ENCODE measurements around the gene RAPGEF4.

The RAPGEF4 gene

DNA sequence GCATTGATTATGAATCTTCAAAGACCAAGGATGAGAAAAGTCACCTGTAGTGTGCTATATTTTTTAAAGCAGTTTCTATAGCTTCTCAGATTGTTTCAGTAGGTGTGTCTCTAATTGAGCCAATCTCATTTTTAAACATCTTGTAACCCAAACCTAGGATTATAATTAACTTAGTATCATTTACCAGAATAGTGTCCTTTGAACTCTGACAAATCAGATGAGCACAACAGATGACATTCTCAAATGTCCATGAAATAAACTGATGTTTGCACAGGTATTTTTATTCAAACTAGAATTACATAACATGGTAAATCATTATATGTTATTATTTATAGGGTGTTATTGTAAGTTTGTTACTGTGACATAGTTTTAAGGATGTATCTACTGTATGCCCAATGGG is 213.9 kb downstream of the RAPGEF4 start:
- H3K4me3 Mint-ChIP-seq, result no peak overlapping the region
- no peaks in the 10 kb centered on the region for H3K4me1 Mint-ChIP-seq
- H3K27ac Mint-ChIP-seq, result no peak overlapping the region
- no peaks in the 10 kb centered on the region for H3K36me3 Mint-ChIP-seq
- no peak for ATAC-seq
- H3K9me3 Mint-ChIP-seq, result no peaks in the 10 kb centered on the region
- peaks cover 15% of the 10 kb centered on the region for H3K27me3 Mint-ChIP-seq

DNA sequence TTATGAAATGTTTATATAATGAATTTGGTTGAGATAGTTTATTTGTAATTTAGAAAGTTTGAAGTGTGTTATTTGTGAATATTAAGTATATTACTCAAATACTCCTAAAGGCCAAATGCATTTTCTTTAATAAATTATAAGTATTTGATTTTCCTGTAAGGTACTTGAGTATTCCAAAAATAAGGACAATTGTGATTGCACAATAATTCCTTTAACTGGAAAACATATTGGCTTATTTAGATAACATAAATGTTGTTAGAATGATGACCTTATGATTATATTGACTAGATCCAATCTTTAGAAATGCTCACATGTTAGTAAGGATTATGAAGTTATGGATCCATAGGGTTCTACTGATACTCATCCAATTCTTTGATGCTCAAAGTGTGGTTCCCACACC is 214.9 kb downstream of the RAPGEF4 start:
- Mint-ChIP-seq H3K36me3 (no peaks in the 10 kb centered on the region), H3K4me1 (no peaks in the 10 kb centered on the region), H3K4me3 (no peak overlapping the region)

DNA sequence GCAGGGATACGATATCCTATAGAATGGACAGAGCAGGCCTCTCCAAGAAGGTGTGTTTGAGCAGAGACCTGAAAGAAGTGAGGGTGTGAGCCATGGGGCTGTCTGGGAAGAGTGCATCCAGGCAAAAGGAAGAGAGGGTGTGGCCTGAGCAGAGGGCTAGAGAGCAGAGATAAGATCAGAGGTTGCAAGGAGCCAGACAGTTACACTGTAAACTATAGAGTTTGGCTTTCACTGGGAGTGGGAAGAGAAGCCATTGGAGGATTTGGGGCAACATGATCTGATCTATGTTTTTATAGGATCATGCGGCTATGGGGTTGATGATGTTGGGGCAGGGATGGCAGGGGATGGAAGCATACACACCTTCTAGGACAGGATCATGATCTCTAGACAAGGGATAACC is 215.9 kb downstream of the RAPGEF4 start:
- Mint-ChIP-seq H3K27ac (no peak overlapping the region), H3K9me3 (no peaks in the 10 kb centered on the region), H3K36me3 (no peaks in the 10 kb centered on the region), H3K4me3 (no peak overlapping the region), H3K4me1 (no peaks in the 10 kb centered on the region), H3K27me3 (peaks cover 31% of the 10 kb centered on the region)
- peak; percentile 50 for ATAC-seq

More for the DNA sequence above, 214.9 kb downstream of the RAPGEF4 start:
- no peaks in the 10 kb centered on the region for H3K9me3 Mint-ChIP-seq
- no peak overlapping the region for H3K27ac Mint-ChIP-seq
- no peak for ATAC-seq
- H3K27me3 Mint-ChIP-seq, result peaks cover 21% of the 10 kb centered on the region

- Mint-ChIP-seq H3K27ac (no peak overlapping the region), H3K4me3 (no peak overlapping the region), H3K4me1 (no peaks in the 10 kb centered on the region), H3K9me3 (no peaks in the 10 kb centered on the region), H3K36me3 (no peaks in the 10 kb centered on the region), H3K27me3 (peaks cover 32% of the 10 kb centered on the region)
- ATAC-seq, result no peak
Observed at GRCh38 chr2:172953411-172953810, 217.8 kb downstream of the RAPGEF4 start.

DNA sequence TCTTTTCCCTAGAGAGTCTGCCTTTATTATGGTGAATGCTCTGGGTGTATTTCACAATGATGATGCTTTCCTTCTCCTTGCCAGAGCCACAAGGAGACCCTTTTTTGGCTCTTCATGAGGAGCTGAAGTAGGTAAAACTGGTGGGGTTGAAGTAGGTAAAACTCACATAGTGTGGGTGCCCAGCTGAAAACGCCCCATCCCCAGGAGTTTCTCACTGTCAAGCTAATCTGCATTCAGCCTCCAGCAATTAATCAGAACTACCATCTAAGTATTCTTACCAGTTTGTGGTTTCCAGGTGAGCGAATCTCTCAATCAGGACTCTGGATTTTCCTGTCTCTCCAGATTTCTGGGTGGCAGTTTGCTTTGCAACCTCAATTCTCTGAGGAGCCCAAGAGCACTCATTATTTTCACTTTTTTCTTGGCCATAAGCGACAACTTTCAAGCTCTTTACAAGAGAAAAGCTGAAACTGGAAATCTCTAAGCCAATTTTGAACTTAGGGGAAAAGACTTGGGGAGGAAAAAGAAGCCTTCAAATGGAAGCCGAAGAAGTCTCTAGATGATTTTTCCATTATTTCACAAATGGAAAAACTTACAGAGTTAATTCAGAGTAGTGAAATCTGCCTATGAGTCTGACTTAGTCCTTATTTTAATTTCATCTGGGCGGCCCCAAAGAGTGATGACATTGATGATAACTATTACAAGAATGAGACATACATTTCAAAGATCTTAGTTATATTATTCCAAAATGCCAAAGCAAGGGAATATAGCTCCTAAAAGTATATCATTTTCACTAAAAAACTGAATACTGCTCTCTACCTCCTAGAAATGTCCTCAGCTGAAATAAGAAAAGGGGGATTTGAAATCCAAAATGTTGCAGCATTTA is 218.6 kb downstream of the RAPGEF4 start:
- Mint-ChIP-seq H3K27ac (no peak overlapping the region), H3K27me3 (peaks cover 34% of the 10 kb centered on the region), H3K4me3 (no peak overlapping the region), H3K9me3 (no peaks in the 10 kb centered on the region), H3K36me3 (no peaks in the 10 kb centered on the region), H3K4me1 (no peaks in the 10 kb centered on the region)
- ATAC-seq, result no peak

- Mint-ChIP-seq H3K4me1 (no peaks in the 10 kb centered on the region), H3K4me3 (no peak overlapping the region), H3K27ac (no peak overlapping the region), H3K36me3 (no peaks in the 10 kb centered on the region), H3K27me3 (peaks cover 41% of the 10 kb centered on the region), H3K9me3 (no peaks in the 10 kb centered on the region)
- no peak for ATAC-seq
Observed at GRCh38 chr2:172955587-172955986, 219.9 kb downstream of the RAPGEF4 start.

DNA sequence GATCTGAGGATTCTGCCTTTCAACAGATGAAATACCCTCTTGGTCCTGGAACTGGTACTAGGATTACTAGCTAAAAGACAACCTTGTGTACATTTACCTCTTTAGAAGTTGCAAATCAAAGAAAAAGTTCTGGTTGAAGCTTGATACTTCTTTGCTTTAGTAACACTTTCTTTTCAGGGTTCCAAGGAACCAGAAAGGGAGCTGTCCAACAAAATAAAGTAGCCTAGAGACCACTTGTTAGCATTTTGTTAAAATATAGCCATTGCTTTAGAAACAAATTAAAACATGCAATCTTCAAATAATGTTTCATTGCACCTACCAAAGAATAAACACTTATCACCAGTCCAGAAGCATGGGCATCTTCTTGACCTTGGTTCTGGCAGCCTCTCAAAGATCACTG is 222.1 kb downstream of the RAPGEF4 start:
- H3K36me3 Mint-ChIP-seq, result no peaks in the 10 kb centered on the region
- H3K27me3 Mint-ChIP-seq, result peaks cover 32% of the 10 kb centered on the region
- ATAC-seq, result no peak
- H3K4me1 Mint-ChIP-seq, result peaks cover 2% of the 10 kb centered on the region
- H3K4me3 Mint-ChIP-seq, result no peak overlapping the region
- H3K9me3 Mint-ChIP-seq, result no peaks in the 10 kb centered on the region
- H3K27ac Mint-ChIP-seq, result no peak overlapping the region

GRCh38 chr2:172962082-172962481 is 226.4 kb downstream of the RAPGEF4 start:
- Mint-ChIP-seq H3K27me3 (peaks cover 8% of the 10 kb centered on the region), H3K36me3 (no peaks in the 10 kb centered on the region), H3K27ac (no peak overlapping the region), H3K4me3 (no peak overlapping the region), H3K4me1 (peaks cover 6% of the 10 kb centered on the region), H3K9me3 (no peaks in the 10 kb centered on the region)
- ATAC-seq, result no peak

DNA sequence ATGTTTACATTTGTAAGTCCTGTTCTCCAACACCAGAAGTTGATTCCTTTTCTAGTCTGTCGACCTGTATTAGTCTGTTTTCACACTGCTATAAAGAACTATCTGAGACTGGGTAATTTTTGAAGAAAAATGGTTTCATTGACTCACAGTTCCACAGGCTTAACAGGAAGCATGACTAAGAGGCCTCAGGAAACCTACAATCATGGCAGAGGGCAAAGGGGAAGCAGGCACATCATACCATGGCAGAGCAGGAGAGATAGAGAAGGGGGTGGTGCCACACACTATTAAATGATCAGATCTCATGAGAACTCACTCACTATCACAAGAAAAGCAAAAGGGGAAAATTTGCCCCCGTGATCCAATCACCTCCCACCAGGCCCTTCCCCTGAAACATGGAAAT is 227.2 kb downstream of the RAPGEF4 start:
- no peaks in the 10 kb centered on the region for H3K9me3 Mint-ChIP-seq

DNA sequence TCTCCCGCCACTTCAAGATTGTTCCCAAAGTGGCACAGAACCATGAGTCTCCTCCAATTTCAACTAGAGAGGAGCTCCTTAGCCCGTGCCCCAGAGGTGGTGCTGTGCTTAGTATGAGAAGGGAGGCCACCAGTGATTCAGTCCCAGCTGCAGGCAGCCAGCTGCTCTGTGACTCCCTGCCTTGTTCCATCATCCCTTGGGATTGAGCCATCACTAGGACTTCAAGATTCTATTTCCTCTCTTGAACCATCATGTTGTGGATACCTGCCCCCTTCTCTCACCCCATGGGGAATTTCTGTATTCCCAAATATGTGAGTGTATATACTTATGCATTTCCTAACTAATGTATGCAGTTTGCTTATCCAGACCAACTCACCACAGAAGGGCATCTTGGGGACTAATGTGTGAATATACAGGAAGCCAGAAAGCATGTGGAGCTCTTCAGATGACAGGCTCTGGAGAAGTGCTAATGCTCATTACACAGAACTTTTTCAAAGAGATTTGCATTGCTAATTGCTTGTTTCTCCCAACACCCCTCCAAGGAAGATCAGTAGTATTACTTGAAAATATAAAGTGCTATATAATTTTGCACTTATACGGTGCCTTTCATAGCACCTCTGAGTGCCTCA is 229.0 kb downstream of the RAPGEF4 start:
- no peak overlapping the region for H3K4me3 Mint-ChIP-seq
- H3K4me1 Mint-ChIP-seq, result peaks cover 6% of the 10 kb centered on the region
- H3K27me3 Mint-ChIP-seq, result peaks cover 12% of the 10 kb centered on the region
- no peak for ATAC-seq
- H3K27ac Mint-ChIP-seq, result no peak overlapping the region
- H3K9me3 Mint-ChIP-seq, result no peaks in the 10 kb centered on the region
- no peaks in the 10 kb centered on the region for H3K36me3 Mint-ChIP-seq

More for the DNA sequence above, 227.2 kb downstream of the RAPGEF4 start:
- no peaks in the 10 kb centered on the region for H3K36me3 Mint-ChIP-seq
- peaks cover 6% of the 10 kb centered on the region for H3K4me1 Mint-ChIP-seq
- no peak overlapping the region for H3K4me3 Mint-ChIP-seq
- no peak for ATAC-seq
- H3K27me3 Mint-ChIP-seq, result peaks cover 8% of the 10 kb centered on the region
- no peak overlapping the region for H3K27ac Mint-ChIP-seq

DNA sequence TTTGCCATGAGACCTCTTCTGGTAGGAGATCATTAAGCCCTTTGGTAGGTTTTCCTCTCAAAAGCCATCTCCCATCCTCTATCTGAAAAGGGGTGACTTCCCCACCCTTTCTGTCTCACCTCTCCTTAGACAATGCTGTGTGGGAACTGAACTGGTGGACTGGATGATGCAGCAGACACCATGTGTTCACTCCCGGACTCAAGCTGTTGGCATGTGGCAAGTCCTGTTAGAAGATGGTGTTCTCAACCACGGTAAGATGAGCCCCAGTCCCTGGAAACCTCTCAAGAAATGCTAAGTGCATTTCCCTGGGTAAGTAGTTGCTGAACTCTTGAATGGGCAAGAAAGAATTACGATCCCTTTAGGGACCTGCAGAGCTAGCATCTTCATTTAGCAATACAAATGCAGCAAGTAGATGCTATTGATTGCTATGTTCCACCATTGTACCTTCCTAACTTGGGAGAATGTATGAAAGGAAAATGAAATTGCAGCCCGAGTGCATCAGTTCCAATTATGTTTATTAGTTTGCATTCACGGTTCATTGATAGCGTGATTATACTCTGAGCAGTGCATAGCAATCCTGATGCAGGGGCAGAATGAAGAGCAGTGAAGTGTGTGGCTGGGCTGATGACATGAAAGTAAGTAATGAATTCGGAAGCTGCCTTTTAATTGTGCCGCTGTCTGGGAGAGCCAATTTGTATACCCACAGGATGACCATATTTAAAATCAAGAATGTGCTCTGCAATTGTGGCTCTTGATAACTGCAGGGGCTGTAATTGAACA is 230.0 kb downstream of the RAPGEF4 start:
- no peak overlapping the region for H3K4me3 Mint-ChIP-seq
- H3K4me1 Mint-ChIP-seq, result peaks cover 6% of the 10 kb centered on the region
- H3K36me3 Mint-ChIP-seq, result no peaks in the 10 kb centered on the region
- H3K27me3 Mint-ChIP-seq, result peaks cover 19% of the 10 kb centered on the region
- no peaks in the 10 kb centered on the region for H3K9me3 Mint-ChIP-seq
- ATAC-seq, result no peak
- no peak overlapping the region for H3K27ac Mint-ChIP-seq

GRCh38 chr2:172967036-172967982 is 231.7 kb downstream of the RAPGEF4 start:
- H3K36me3 Mint-ChIP-seq, result no peaks in the 10 kb centered on the region
- peaks cover 6% of the 10 kb centered on the region for H3K4me1 Mint-ChIP-seq
- H3K27ac Mint-ChIP-seq, result no peak overlapping the region
- H3K9me3 Mint-ChIP-seq, result no peaks in the 10 kb centered on the region
- peak; percentile 40 for ATAC-seq
- H3K27me3 Mint-ChIP-seq, result peaks cover 34% of the 10 kb centered on the region
- H3K4me3 Mint-ChIP-seq, result no peak overlapping the region

- Mint-ChIP-seq H3K4me3 (no peak overlapping the region), H3K9me3 (no peaks in the 10 kb centered on the region), H3K27me3 (peaks cover 36% of the 10 kb centered on the region), H3K27ac (no peak overlapping the region), H3K4me1 (peaks cover under 1% of the 10 kb centered on the region), H3K36me3 (no peaks in the 10 kb centered on the region)
- no peak for ATAC-seq
Observed at GRCh38 chr2:172968061-172968469, 232.4 kb downstream of the RAPGEF4 start.

DNA sequence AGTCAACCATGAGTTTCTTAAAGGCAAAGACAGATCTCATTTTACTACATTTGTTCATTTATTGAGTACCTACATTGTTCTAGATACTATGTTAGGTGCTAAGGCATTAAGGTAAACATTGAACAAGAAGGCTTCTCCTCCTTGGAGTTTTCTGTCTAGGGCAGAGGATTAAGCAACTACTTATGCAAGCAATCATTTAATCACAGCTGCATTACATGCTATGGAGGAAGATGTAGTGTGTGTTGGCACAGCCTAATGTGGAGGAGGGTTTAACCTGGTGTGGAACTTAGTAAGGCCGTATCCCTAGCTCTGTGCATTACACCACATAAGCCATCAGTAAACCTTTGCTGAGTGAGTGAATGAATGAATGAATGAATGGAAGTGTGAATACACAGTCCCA is 233.5 kb downstream of the RAPGEF4 start:
- H3K9me3 Mint-ChIP-seq, result no peaks in the 10 kb centered on the region
- no peak for ATAC-seq
- no peak overlapping the region for H3K4me3 Mint-ChIP-seq
- peaks cover 47% of the 10 kb centered on the region for H3K27me3 Mint-ChIP-seq
- no peak overlapping the region for H3K27ac Mint-ChIP-seq
- no peaks in the 10 kb centered on the region for H3K36me3 Mint-ChIP-seq
- no peaks in the 10 kb centered on the region for H3K4me1 Mint-ChIP-seq
